SH-SY5Y (cell line): ENCODE data around the gene AKAP17A.

Source experiments
- GATA2 ChIP-seq: IDR thresholded peaks from 2 replicates; pipeline ENCODE4 v1.6.1; 2011; ENCODE audit warnings: mild to moderate bottlenecking, low read depth, low read length
- GATA3 ChIP-seq: IDR thresholded peaks from 2 replicates; pipeline ENCODE4 v1.6.1; 2011; ENCODE audit warnings: low read depth, mild to moderate bottlenecking, low read length, moderate library complexity

Gene AKAP17A

DNA sequence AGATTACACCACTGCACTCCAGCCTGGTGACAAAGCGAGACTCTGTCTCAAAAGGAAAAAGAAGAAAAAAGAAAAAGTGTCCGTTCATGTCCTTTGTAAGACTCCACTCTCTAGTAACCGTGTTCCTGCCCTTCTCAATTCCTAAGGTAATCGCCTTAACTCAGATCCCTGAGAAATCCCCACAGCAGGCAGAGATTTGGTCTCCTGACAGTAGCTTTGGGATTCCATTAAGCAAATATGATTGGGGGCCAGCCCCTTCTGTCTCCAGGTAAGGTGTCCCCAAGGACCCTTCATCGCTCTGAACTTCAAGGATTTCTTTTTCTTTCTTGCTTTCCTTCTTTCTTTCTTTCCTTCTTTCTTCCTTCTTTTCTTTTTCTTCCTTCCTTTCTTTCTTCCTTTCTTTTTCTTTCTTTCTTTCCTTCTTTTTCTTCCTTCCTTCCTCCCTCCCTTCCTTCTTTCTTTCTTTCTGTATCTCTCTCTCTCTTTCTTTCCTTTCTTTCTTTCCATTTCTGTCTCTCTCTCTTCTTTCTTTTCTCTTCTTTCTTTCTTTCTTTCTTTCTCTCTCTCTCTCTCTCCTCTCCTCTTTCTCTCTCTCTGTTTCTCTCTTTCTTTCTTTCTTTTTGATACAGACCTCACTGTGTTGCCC is 21.4 kb downstream of the AKAP17A start:
- TF ChIP-seq GATA2 (no peak), GATA3 (no peak)

DNA sequence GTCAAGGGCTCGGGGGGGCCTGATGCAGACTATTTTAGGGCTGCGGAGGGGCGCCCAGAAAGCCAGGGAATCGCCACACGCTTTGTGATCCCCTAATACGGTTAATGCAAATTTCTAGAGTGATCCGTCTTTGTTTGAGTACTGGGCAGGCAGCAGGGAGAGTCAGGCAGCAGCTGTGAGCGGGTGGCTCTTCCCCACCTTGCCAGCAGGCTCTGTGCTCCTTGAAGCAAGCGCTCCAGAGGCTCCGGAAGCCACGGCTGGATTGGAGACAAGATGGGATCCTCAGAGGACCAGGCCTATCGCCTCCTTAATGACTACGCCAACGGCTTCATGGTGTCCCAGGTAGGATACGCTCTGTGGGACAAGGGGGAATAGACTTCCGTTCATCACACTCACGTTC is 23.5 kb downstream of the AKAP17A start, which contains the start of gene ASMT:
Gene ASMT, plus strand, starts transcription at position 133 of the 400 bp plus-strand sequence. Its CDS starts 141 bp downstream, at position 274.
- no peak for TF ChIP-seq GATA3
- TF ChIP-seq GATA2: no peak

DNA sequence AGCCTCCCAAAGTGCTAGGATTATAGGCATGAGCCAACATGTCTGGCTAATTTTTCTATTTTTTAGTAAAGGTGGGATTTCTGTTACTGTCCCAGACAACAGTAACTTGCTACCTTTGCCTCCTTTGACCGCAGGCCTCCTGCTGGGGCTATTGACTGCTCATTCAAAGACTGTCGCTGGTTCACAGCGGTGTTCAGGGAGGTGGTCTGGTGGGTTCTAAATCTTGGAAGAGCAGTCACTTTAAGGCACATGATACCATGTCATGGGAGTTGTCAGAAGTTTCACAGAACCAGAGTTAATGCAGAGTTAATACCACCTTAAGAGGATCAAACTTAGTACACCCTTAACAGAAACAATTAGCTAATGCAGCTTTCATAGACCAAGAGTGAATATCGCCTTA is 27.3 kb downstream of the AKAP17A start:
- TF ChIP-seq GATA3 (no peak), GATA2 (no peak)

- no peak for TF ChIP-seq GATA2
- TF ChIP-seq GATA3: no peak
Observed at GRCh38 chrX:1623691-1624090, 32.3 kb downstream of the AKAP17A start.

DNA sequence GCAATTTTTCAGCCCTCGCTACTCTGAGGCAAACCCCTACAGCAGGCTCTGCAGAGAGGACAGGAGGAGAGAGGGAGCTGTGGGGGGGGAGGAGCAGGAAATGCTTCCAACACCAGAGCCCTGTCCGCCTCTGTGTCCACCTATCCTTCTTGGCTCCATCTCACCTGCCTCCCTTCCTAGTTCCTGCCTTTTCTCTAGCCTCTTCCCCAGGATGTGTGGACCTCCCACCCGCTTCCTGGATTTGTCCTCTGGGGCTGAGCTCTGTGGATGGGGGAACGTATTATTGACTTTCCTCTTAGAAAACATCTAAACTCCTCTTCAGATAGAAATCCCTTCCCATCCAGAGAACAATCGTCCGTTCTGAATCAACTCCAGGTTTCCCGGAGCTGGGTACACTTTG is 37.8 kb downstream of the AKAP17A start:
- TF ChIP-seq GATA2 (no peak), GATA3 (no peak)

GRCh38 chrX:1646009-1646408 is 54.6 kb downstream of the AKAP17A start:
- TF ChIP-seq GATA3 (no peak), GATA2 (no peak)

- TF ChIP-seq GATA2: no peak
- no peak for TF ChIP-seq GATA3
Observed at GRCh38 chrX:1649621-1650020, 58.2 kb downstream of the AKAP17A start.
